GM23248 (cell line): Measurements from ENCODE around the gene RAB12.

ENCODE experiments used
- EZH2 ChIP-seq: fragments of 200-600 bp; sonication (generic); IDR thresholded peaks from 2 replicates; pipeline ENCODE4 v1.6.1; 2018; ENCODE audit warnings: antibody characterized with exemption, mild to moderate bottlenecking; ENCODE audit not compliant: insufficient read depth, poor library complexity, severe bottlenecking
- EZH2phosphoT487 ChIP-seq: fragments of 200-600 bp; sonication (generic); IDR thresholded peaks from 2 replicates; pipeline ENCODE4 v1.6.1; 2018; ENCODE audit warnings: antibody characterized with exemption, moderate library complexity, mild to moderate bottlenecking, low read depth; ENCODE audit not compliant: insufficient read depth

DNA sequence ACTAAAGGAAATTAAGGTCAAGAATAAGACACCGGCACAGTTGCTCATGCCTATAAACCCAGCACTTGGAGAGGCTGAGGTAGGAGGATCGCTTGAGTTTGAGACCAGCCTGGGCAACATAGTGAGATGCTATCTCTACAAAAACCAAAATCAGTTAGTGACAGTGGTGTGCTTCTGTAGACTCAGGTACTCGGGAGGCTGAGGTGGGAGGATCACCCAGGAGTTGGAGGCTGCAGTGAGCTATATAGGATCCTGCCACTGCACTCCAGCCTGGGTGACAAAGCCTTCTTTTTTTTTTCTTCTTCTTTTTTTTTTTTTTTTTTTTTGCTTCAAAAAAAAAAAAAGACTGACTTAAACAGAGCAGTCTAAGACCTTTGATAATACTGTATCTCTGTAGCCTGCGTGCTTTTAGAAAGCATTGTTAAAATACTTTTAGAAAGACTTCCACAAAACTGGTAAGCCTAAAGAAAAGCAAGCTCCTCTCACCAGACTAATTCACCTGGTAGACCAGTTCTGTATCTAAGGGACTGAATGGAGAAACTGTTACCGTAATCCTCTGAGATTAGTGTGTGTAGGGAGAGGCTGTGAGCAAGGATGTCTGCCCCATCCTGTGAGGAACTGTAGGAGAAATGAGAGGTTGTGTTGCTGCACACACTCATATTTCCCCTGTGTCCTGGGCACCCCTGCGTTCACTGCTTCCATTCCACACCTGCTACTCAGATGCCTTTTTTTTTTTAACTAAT is 10.8 kb downstream of the RAB12 start:
- TF ChIP-seq EZH2phosphoT487 (no peak), EZH2 (no peak)
